Sigmoid colon (tissue), 4 donors: ENCODE data around the gene BBX.

ENCODE experiments used
- CTCF ChIP-seq, 4 experiments: fragments of 450-650 bp in 3 of 4; fragments of 200-600 bp in 1 of 4; IDR thresholded peaks; one replicate each; pipeline ENCODE4 v1.5.1; 2016 to 2019; ENCODE audit warnings: antibody characterized with exemption in 4 of 4, mild to moderate bottlenecking in 3 of 4, moderate library complexity in 2 of 4
- EP300 ChIP-seq, 4 donors: sonication (generic); formaldehyde crosslinking; IDR thresholded peaks; one replicate each; pipeline ENCODE4 v1.6.1; 2017; ENCODE audit warnings: antibody characterized with exemption in 4 of 4
- POLR2A ChIP-seq, 2 donors: fragments of 450-650 bp; IDR thresholded peaks; one replicate each; pipeline ENCODE4 v1.6.1; 2016; ENCODE audit warnings: antibody characterized with exemption in 2 of 2, mild to moderate bottlenecking in 2 of 2, moderate library complexity in 2 of 2
- POLR2AphosphoS5 ChIP-seq, 4 donors: sonication (generic); formaldehyde crosslinking; IDR thresholded peaks; one replicate each; pipeline ENCODE4 v1.6.1; 2017; ENCODE audit warnings: antibody characterized with exemption in 4 of 4

GRCh38 chr3:107689355-107689754 is 166.6 kb downstream of the BBX start:
- TF ChIP-seq CTCF (IDR thresholded peaks at IDR 0.05) (no peak), EP300 (IDR thresholded peaks at IDR 0.05) (no peak), POLR2AphosphoS5 (IDR thresholded peaks at IDR 0.05) (no peak), POLR2A (IDR thresholded peaks at IDR 0.05) (no peak)
